ENCODE results near the gene NUDT5.
"Not testable (repeated sequence)": the region's sequence is repeated elsewhere in the genome, so short reads cannot be mapped to it uniquely, and the experiment has no call there.

NUDT5 gene

GRCh38 chr10:12195603-12196506 lies at the start of gene NUDT5, which contains the start of gene CDC123:
Gene NUDT5, minus strand, starts transcription at chr10:12195891. Its CDS starts 9,600 bp downstream, at chr10:12186291.
Gene CDC123, plus strand, starts transcription at chr10:12196188. Its CDS starts 58 bp downstream, at chr10:12196246.
- ATAC-seq (replicated peaks; ENCODE audit: extremely low read depth, poor library complexity, severe bottlenecking) (peak; percentile 90), DNase-seq (ENCODE audit: low spot score in 2 of 2) (peak; percentile 71 to 76)
- peak within 1 kb of the TSS; percentile 97 for H3K4me3 Mint-ChIP-seq
- peaks cover 31% of the 10 kb centered on the region for H3K36me3 Mint-ChIP-seq (ENCODE audit: insufficient read depth)
- peaks cover 44% of the 10 kb centered on the region for H3K4me1 Mint-ChIP-seq
- H3K9me3 Mint-ChIP-seq: no peaks in the 10 kb centered on the region
- H3K27me3 Mint-ChIP-seq: no peaks in the 10 kb centered on the region
- peak within 1 kb of the TSS; percentile 98 for H3K27ac Mint-ChIP-seq (ENCODE audit: low read depth)

GRCh38 chr10:12243864-12244620 lies 48.4 kb upstream of the NUDT5 start:
- Mint-ChIP-seq H3K4me3 (no peak overlapping the region), H3K9me3 (no peaks in the 10 kb centered on the region), H3K27ac (ENCODE audit: low read depth) (no peak overlapping the region), H3K4me1 (peaks cover 18% of the 10 kb centered on the region), H3K36me3 (ENCODE audit: insufficient read depth) (peaks cover 61% of the 10 kb centered on the region), H3K27me3 (no peaks in the 10 kb centered on the region)
- DNase-seq (ENCODE audit: low spot score in 2 of 2): no peak
- ATAC-seq (replicated peaks; ENCODE audit: extremely low read depth, poor library complexity, severe bottlenecking): peak; percentile 24

DNA sequence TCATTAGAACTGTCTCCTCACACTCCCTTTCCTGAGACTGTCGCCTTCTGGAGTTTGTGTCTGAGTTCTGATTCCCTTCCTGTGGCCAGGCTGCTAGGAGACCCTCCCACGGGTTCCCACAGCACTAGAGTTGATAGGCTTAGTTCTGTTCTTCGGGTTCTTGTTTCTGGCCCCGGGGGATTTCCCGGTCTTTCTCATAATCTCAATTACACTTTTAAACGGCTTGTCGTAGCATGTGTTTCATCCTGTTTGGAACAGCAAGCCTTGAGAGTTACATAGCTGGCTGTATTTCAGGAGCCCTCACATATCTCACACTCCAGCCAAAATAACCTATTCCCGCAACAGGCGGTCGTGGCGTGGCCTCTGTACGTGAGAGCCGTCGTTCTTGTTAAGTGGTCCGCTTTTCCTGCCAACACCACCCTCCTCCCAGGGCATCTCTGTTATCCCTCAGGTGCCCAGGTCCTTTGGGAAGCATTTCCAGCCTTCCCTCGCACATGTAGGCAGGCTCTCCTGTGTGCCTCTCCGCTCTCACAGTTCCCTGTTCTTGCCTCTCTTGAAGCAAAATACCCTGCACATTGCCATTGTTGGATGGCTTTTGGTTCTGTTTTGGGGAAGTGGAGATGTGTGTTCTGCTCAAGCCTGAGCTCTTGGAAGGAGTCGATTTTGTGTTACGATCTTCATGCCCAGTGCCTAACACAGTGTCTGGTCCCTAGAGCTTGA lies 46.3 kb upstream of the NUDT5 start:
- H3K9me3 Mint-ChIP-seq: no peaks in the 10 kb centered on the region
- no peak overlapping the region for H3K4me3 Mint-ChIP-seq
- peak overlapping the region; percentile 95 for H3K27ac Mint-ChIP-seq (ENCODE audit: low read depth)
- peak; percentile 14 for ATAC-seq (replicated peaks; ENCODE audit: extremely low read depth, poor library complexity, severe bottlenecking)
- H3K36me3 Mint-ChIP-seq (ENCODE audit: insufficient read depth): peaks cover 64% of the 10 kb centered on the region
- H3K27me3 Mint-ChIP-seq: no peaks in the 10 kb centered on the region
- no peak for DNase-seq (ENCODE audit: low spot score in 2 of 2)
- peaks cover 18% of the 10 kb centered on the region for H3K4me1 Mint-ChIP-seq

GRCh38 chr10:12238821-12239220 lies 43.1 kb upstream of the NUDT5 start:
- DNase-seq (ENCODE audit: low spot score in 2 of 2) (no peak), ATAC-seq (replicated peaks; ENCODE audit: extremely low read depth, poor library complexity, severe bottlenecking) (no peak)
- Mint-ChIP-seq H3K27me3 (no peaks in the 10 kb centered on the region), H3K4me3 (no peak overlapping the region), H3K4me1 (peaks cover 18% of the 10 kb centered on the region), H3K9me3 (no peaks in the 10 kb centered on the region), H3K27ac (ENCODE audit: low read depth) (no peak overlapping the region), H3K36me3 (ENCODE audit: insufficient read depth) (peaks cover 61% of the 10 kb centered on the region)

GRCh38 chr10:12237265-12238220 lies 41.9 kb upstream of the NUDT5 start:
- Mint-ChIP-seq H3K27me3 (no peaks in the 10 kb centered on the region), H3K4me1 (peaks cover 18% of the 10 kb centered on the region), H3K27ac (ENCODE audit: low read depth) (no peak overlapping the region), H3K36me3 (ENCODE audit: insufficient read depth) (peaks cover 60% of the 10 kb centered on the region), H3K4me3 (no peak overlapping the region), H3K9me3 (no peaks in the 10 kb centered on the region)
- no peak for ATAC-seq (replicated peaks; ENCODE audit: extremely low read depth, poor library complexity, severe bottlenecking)
- no peak for DNase-seq (ENCODE audit: low spot score in 2 of 2)

DNA sequence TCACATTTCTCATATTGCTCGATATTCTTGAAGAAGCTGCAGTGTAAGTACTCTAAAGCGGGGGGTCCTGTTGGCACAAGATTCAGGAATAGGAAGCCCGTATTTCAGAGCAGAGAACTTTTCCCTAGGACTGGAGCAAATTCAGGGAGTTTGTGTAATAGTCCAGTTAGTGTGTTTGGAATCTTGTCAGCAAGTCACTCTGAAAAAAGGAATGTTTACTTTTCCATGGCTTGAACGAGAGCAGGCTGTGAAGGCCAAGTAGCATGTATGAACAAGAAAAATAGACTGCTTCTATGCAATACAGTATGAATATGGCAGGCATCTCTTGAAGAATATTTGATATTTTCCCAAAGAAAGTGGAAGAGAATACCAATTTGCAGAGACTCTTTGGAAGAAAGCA lies 40.1 kb upstream of the NUDT5 start:
- Mint-ChIP-seq H3K27me3 (no peaks in the 10 kb centered on the region), H3K4me3 (no peak overlapping the region), H3K9me3 (no peaks in the 10 kb centered on the region), H3K27ac (ENCODE audit: low read depth) (no peak overlapping the region), H3K36me3 (ENCODE audit: insufficient read depth) (peaks cover 66% of the 10 kb centered on the region), H3K4me1 (peaks cover 6% of the 10 kb centered on the region)
- DNase-seq (ENCODE audit: low spot score in 2 of 2) (no peak), ATAC-seq (replicated peaks; ENCODE audit: extremely low read depth, poor library complexity, severe bottlenecking) (no peak)

GRCh38 chr10:12235116-12235694 lies 39.5 kb upstream of the NUDT5 start:
- Mint-ChIP-seq H3K36me3 (ENCODE audit: insufficient read depth) (peaks cover 62% of the 10 kb centered on the region), H3K27me3 (no peaks in the 10 kb centered on the region), H3K4me3 (no peak overlapping the region), H3K4me1 (peaks cover under 1% of the 10 kb centered on the region), H3K9me3 (no peaks in the 10 kb centered on the region), H3K27ac (ENCODE audit: low read depth) (no peak overlapping the region)
- DNase-seq (ENCODE audit: low spot score in 2 of 2): no peak
- ATAC-seq (replicated peaks; ENCODE audit: extremely low read depth, poor library complexity, severe bottlenecking): no peak

- H3K4me1 Mint-ChIP-seq; DNase-seq (ENCODE audit: low spot score in 2 of 2); H3K9me3 Mint-ChIP-seq; H3K4me3 Mint-ChIP-seq; H3K27ac Mint-ChIP-seq (ENCODE audit: low read depth); ATAC-seq (replicated peaks; ENCODE audit: extremely low read depth, poor library complexity, severe bottlenecking); H3K27me3 Mint-ChIP-seq: not testable (repeated sequence)
- H3K36me3 Mint-ChIP-seq (ENCODE audit: insufficient read depth): peaks cover 61% of the 10 kb centered on the region
Observed at GRCh38 chr10:12234687-12235086, 39.0 kb upstream of the NUDT5 start.

- H3K4me3 Mint-ChIP-seq: no peak overlapping the region
- H3K27me3 Mint-ChIP-seq: no peaks in the 10 kb centered on the region
- H3K9me3 Mint-ChIP-seq: no peaks in the 10 kb centered on the region
- H3K36me3 Mint-ChIP-seq (ENCODE audit: insufficient read depth): peaks cover 45% of the 10 kb centered on the region
- no peak for DNase-seq (ENCODE audit: low spot score in 2 of 2)
- peaks cover 6% of the 10 kb centered on the region for H3K4me1 Mint-ChIP-seq
- no peak overlapping the region for H3K27ac Mint-ChIP-seq (ENCODE audit: low read depth)
- ATAC-seq (replicated peaks; ENCODE audit: extremely low read depth, poor library complexity, severe bottlenecking): no peak
Observed at GRCh38 chr10:12228851-12229250, 33.2 kb upstream of the NUDT5 start.

DNA sequence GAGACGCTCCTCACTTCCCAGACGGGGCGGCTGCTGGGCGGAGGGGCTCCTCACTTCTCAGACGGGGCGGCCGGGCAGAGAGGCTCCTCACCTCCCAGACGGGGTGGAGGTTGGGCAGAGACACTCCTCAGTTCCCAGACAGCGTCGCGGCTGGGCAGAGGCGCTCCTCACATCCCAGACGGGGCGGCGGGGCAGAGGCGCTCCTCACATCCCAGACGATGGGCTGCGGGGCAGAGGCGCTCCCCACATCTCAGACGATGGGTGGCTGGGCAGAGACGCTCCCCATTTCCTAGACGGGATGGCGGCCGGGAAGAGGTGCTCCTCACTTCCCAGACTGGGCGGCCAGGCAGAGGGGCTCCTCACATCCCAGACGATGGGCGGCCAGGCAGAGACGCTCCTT lies 30.7 kb upstream of the NUDT5 start:
- not testable (repeated sequence) for H3K9me3 Mint-ChIP-seq; H3K4me1 Mint-ChIP-seq; H3K4me3 Mint-ChIP-seq; ATAC-seq (replicated peaks; ENCODE audit: extremely low read depth, poor library complexity, severe bottlenecking); DNase-seq (ENCODE audit: low spot score in 2 of 2); H3K27me3 Mint-ChIP-seq
- H3K27ac Mint-ChIP-seq (ENCODE audit: low read depth): peak overlapping the region; percentile 55
- peaks cover 52% of the 10 kb centered on the region for H3K36me3 Mint-ChIP-seq (ENCODE audit: insufficient read depth)

GRCh38 chr10:12225444-12225843 lies 29.8 kb upstream of the NUDT5 start:
- no peak overlapping the region for H3K27ac Mint-ChIP-seq (ENCODE audit: low read depth)

More at GRCh38 chr10:12225444-12225843, 29.8 kb upstream of the NUDT5 start:
- no peak for ATAC-seq (replicated peaks; ENCODE audit: extremely low read depth, poor library complexity, severe bottlenecking)
- DNase-seq (ENCODE audit: low spot score in 2 of 2): no peak
- H3K9me3 Mint-ChIP-seq: no peaks in the 10 kb centered on the region
- H3K27me3 Mint-ChIP-seq: no peaks in the 10 kb centered on the region
- no peak overlapping the region for H3K4me3 Mint-ChIP-seq
- H3K36me3 Mint-ChIP-seq (ENCODE audit: insufficient read depth): peaks cover 50% of the 10 kb centered on the region
- H3K4me1 Mint-ChIP-seq: peaks cover 6% of the 10 kb centered on the region

Measured in central memory CD8-positive, alpha-beta T cell (primary cell).